K562 (cell line): Measurements from ENCODE around the gene PGP.

Source experiments
- CBFA2T3 ChIP-seq: fragments of 450-650 bp; IDR thresholded peaks from 2 replicates; pipeline ENCODE4 v1.6.1; 2017
- POLR2AphosphoS5 ChIP-seq: IDR thresholded peaks from 2 replicates; pipeline ENCODE4 v1.6.1; 2011; ENCODE audit warnings: mild to moderate bottlenecking, low read depth, low read length, moderate library complexity; ENCODE audit not compliant: control insufficient read depth, insufficient read depth
- THRAP3 ChIP-seq: fragments of 450-650 bp; IDR thresholded peaks from 2 replicates; pipeline ENCODE4 v1.6.1; 2016; ENCODE audit warnings: mild to moderate bottlenecking, inconsistent platforms, borderline replicate concordance
- TF ChIP-seq, protein P1 (sequence below), 3 experiments: IDR thresholded peaks in 2 of 3; conservative IDR thresholded peaks in 1 of 3; 2 replicates each; pipeline ENCODE4 v1.5.1; 2011 to 2012; ENCODE audit warnings: low read length in 3 of 3, mild to moderate bottlenecking in 3 of 3, control low read depth in 2 of 3, improper control_type of control experiment in 1 of 3, inconsistent platforms in 1 of 3, low read depth in 1 of 3, mixed read lengths in 1 of 3, moderate library complexity in 1 of 3; ENCODE audit not compliant: insufficient read depth in 2 of 3
- TF ChIP-seq, protein P2 (sequence below): sonication (generic); formaldehyde crosslinking; IDR thresholded peaks from 2 replicates; pipeline ENCODE4 v1.8.1; 2023; ENCODE audit warnings: missing genetic modification reagents, mild to moderate bottlenecking, borderline replicate concordance

DNA sequence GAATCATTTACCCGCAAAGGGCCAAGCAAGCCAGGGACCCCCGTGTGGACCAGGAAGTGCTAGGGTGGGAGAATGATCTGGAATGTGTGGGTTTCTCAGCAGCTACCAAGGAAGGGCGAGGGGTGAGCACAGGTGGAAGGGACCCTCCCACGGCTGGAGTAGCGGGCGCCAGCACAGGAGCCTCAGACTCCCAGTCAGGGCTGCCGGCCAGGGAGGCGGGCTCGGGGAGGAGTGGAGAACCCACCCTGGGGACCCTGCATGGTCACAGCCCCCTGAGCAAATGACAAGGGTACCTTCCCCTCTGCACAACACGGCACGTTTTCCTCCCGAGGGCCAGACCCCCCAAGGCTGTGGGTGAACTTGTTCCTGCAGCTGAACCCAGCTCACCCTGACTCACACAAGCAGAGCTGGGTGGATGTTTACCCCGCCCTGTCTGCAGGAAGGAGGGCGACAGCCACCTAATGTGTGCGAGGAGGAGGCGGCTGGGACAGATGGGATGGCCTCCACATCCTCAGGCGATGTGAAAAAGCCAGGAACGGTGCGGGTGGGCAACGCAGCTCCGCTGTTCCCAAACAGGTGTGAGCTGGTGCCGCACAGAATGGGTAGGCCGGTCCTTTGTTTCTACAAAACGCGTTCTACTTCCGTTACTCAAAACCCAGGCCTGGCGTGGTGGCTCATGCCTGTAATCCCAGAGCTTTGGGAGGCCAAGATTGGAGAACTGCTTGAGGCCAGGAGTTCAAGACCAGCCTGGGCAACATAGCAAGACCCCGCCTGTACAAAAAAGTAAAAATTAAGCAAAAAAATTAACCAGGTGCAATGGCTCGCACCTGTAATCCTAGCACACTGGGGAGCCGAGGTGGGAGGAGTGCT is 30.5 kb upstream of the PGP start:
- TF ChIP-seq, protein P1, sequence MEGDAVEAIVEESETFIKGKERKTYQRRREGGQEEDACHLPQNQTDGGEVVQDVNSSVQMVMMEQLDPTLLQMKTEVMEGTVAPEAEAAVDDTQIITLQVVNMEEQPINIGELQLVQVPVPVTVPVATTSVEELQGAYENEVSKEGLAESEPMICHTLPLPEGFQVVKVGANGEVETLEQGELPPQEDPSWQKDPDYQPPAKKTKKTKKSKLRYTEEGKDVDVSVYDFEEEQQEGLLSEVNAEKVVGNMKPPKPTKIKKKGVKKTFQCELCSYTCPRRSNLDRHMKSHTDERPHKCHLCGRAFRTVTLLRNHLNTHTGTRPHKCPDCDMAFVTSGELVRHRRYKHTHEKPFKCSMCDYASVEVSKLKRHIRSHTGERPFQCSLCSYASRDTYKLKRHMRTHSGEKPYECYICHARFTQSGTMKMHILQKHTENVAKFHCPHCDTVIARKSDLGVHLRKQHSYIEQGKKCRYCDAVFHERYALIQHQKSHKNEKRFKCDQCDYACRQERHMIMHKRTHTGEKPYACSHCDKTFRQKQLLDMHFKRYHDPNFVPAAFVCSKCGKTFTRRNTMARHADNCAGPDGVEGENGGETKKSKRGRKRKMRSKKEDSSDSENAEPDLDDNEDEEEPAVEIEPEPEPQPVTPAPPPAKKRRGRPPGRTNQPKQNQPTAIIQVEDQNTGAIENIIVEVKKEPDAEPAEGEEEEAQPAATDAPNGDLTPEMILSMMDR (IDR thresholded peaks at IDR 0.05 in 2 of 3, conservative IDR thresholded peaks at IDR 0.05 in 1 of 3; ENCODE audit: insufficient read depth in 2 of 3, low read depth in 1 of 3, low read length in 3 of 3): no peak
- TF ChIP-seq POLR2AphosphoS5 (no peak), CBFA2T3 (no peak), THRAP3 (no peak)
- TF ChIP-seq, protein P2, sequence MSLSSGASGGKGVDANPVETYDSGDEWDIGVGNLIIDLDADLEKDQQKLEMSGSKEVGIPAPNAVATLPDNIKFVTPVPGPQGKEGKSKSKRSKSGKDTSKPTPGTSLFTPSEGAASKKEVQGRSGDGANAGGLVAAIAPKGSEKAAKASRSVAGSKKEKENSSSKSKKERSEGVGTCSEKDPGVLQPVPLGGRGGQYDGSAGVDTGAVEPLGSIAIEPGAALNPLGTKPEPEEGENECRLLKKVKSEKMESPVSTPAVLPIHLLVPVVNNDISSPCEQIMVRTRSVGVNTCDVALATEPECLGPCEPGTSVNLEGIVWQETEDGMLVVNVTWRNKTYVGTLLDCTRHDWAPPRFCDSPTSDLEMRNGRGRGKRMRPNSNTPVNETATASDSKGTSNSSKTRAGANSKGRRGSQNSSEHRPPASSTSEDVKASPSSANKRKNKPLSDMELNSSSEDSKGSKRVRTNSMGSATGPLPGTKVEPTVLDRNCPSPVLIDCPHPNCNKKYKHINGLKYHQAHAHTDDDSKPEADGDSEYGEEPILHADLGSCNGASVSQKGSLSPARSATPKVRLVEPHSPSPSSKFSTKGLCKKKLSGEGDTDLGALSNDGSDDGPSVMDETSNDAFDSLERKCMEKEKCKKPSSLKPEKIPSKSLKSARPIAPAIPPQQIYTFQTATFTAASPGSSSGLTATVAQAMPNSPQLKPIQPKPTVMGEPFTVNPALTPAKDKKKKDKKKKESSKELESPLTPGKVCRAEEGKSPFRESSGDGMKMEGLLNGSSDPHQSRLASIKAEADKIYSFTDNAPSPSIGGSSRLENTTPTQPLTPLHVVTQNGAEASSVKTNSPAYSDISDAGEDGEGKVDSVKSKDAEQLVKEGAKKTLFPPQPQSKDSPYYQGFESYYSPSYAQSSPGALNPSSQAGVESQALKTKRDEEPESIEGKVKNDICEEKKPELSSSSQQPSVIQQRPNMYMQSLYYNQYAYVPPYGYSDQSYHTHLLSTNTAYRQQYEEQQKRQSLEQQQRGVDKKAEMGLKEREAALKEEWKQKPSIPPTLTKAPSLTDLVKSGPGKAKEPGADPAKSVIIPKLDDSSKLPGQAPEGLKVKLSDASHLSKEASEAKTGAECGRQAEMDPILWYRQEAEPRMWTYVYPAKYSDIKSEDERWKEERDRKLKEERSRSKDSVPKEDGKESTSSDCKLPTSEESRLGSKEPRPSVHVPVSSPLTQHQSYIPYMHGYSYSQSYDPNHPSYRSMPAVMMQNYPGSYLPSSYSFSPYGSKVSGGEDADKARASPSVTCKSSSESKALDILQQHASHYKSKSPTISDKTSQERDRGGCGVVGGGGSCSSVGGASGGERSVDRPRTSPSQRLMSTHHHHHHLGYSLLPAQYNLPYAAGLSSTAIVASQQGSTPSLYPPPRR (CRISPR knock-in tag): no peak
